OCI-LY3 (cell line): ENCODE measurements around the gene DYNC2LI1.

Source experiments
- H2AFZ ChIP-seq: fragments of 200-600, 300-600 bp; shearing (Covaris generic); 2 replicates; pipeline ENCODE4 v1.6.0; 2014; ENCODE audit warnings: antibody characterized with exemption, low read depth, low read length
- H3K27ac ChIP-seq: fragments of 200-600, 300-600 bp; sonication (generic); 2 replicates; pipeline ENCODE4 v1.5.1; 2014; ENCODE audit warnings: mild to moderate bottlenecking, low read length, moderate library complexity, mixed read lengths
- H3K27me3 ChIP-seq: fragments of 200-600, 300-600 bp; sonication (generic); 2 replicates; pipeline ENCODE4 v1.6.1; 2014; ENCODE audit warnings: low read depth, low read length, mixed read lengths
- H3K36me3 ChIP-seq: fragments of 200-600, 300-600 bp; sonication (generic); replicated peaks from 2 replicates; pipeline ENCODE3; 2014; ENCODE audit warnings: low read depth, low read length, mixed read lengths
- H3K4me1 ChIP-seq: fragments of 300-600, 200-600 bp; sonication (generic); 2 replicates; pipeline ENCODE4 v1.6.1; 2014; ENCODE audit warnings: low read length, mixed read lengths
- H3K4me2 ChIP-seq: fragments of 200-600, 300-600 bp; sonication (generic); 2 replicates; pipeline ENCODE4 v1.6.1; 2014; ENCODE audit warnings: low read length, mixed read lengths
- H3K4me3 ChIP-seq: fragments of 300-600, 200-600 bp; sonication (generic); 2 replicates; pipeline ENCODE4 v1.5.1; 2014; ENCODE audit warnings: antibody characterized with exemption, mild to moderate bottlenecking, low read length, moderate library complexity
- H3K79me2 ChIP-seq: fragments of 300-600, 200-600 bp; shearing (Covaris generic); 2 replicates; pipeline ENCODE4 v1.6.1; 2014; ENCODE audit warnings: mild to moderate bottlenecking, low read length, mixed read lengths
- H3K9ac ChIP-seq: fragments of 300-600, 200-600 bp; shearing (Covaris generic); 2 replicates; pipeline ENCODE4 v1.6.0; 2014; ENCODE audit warnings: mild to moderate bottlenecking, low read length, moderate library complexity
- H3K9me3 ChIP-seq: fragments of 200-600, 300-600 bp; shearing (Covaris generic); 2 replicates; pipeline ENCODE4 v1.6.1; 2014; ENCODE audit warnings: low read length, mixed read lengths; ENCODE audit not compliant: insufficient read depth
- H4K20me1 ChIP-seq: fragments of 200-600, 300-600 bp; sonication (generic); 2 replicates; pipeline ENCODE4 v1.6.1; 2016; ENCODE audit warnings: low read length, mixed read lengths; ENCODE audit not compliant: insufficient read depth
- EZH2phosphoT487 ChIP-seq: fragments of 200-600 bp; shearing (Covaris generic); IDR thresholded peaks from 2 replicates; pipeline ENCODE4 v1.6.1; 2018; ENCODE audit warnings: antibody characterized with exemption, mixed run types, low read depth
- TF ChIP-seq, protein P1 (sequence below): fragments of 200-600, 300-600 bp; sonication (generic); IDR thresholded peaks from 2 replicates; pipeline ENCODE4 v1.5.1; 2014; ENCODE audit warnings: antibody characterized with exemption, low read length, low read depth

Gene DYNC2LI1

DNA sequence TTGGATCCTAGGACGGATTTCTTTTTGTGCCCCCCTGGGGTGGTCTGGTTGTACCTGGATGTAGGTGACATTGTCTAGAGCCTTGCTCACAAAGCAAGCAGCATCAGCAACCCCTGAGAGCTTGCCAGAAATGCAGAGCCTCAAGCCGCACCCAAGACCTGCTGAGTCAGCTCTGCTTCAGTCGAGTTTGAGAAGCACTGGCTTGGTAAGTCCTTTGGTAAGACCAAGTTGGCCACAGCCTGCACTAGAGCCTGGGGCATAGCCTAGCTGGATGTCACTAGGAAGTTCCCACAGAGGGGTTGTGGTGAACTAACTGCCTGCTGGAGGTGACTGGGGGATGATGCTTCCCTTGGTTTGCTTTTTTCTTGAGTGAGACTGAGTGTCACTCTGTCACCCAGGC is 58.6 kb downstream of the DYNC2LI1 start:
- Histone ChIP-seq H3K36me3 (no peaks in the 10 kb centered on the region), H3K4me3 (no peak overlapping the region), H3K4me1 (no peaks in the 10 kb centered on the region), H3K27me3 (peaks cover 6% of the 10 kb centered on the region; the same call in 1 of the 2 replicates), H3K27ac (no peak overlapping the region), H3K9me3 (no peaks in the 10 kb centered on the region), H4K20me1 (no peaks in the 10 kb centered on the region), H3K9ac (no peak overlapping the region), H3K79me2 (no peaks in the 10 kb centered on the region), H3K4me2 (no peak overlapping the region), H2AFZ (no peak overlapping the region)
- no peak for TF ChIP-seq EZH2phosphoT487
- TF ChIP-seq, protein P1, sequence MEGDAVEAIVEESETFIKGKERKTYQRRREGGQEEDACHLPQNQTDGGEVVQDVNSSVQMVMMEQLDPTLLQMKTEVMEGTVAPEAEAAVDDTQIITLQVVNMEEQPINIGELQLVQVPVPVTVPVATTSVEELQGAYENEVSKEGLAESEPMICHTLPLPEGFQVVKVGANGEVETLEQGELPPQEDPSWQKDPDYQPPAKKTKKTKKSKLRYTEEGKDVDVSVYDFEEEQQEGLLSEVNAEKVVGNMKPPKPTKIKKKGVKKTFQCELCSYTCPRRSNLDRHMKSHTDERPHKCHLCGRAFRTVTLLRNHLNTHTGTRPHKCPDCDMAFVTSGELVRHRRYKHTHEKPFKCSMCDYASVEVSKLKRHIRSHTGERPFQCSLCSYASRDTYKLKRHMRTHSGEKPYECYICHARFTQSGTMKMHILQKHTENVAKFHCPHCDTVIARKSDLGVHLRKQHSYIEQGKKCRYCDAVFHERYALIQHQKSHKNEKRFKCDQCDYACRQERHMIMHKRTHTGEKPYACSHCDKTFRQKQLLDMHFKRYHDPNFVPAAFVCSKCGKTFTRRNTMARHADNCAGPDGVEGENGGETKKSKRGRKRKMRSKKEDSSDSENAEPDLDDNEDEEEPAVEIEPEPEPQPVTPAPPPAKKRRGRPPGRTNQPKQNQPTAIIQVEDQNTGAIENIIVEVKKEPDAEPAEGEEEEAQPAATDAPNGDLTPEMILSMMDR = no peak

DNA sequence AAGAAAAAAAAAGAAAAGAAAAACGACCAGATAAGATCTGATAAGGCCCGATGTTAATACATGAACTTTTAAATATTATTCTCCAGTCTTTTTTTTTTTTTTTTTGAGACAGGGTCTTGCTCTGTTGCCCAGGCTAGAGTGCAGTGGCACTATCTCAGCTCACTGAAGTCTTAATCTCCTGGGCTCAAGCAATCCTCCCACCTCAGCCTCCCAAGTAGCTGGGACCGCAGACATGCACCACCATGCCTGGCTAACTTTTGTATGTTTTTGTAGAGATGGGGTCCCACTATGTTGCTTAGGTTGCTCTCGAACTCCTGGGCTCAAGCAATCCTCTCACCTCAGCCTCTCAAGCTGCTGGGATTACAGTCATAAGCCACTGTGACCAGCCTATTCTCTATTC is 63.2 kb downstream of the DYNC2LI1 start:
- Histone ChIP-seq H2AFZ (no peak overlapping the region), H3K9me3 (no peaks in the 10 kb centered on the region), H4K20me1 (no peaks in the 10 kb centered on the region), H3K27ac (no peak overlapping the region), H3K4me1 (no peaks in the 10 kb centered on the region), H3K36me3 (no peaks in the 10 kb centered on the region), H3K4me3 (no peak overlapping the region), H3K79me2 (no peaks in the 10 kb centered on the region), H3K27me3 (no peaks in the 10 kb centered on the region), H3K9ac (no peak overlapping the region), H3K4me2 (no peak overlapping the region)
- no peak for TF ChIP-seq EZH2phosphoT487
- TF ChIP-seq, protein P1 = no peak

DNA sequence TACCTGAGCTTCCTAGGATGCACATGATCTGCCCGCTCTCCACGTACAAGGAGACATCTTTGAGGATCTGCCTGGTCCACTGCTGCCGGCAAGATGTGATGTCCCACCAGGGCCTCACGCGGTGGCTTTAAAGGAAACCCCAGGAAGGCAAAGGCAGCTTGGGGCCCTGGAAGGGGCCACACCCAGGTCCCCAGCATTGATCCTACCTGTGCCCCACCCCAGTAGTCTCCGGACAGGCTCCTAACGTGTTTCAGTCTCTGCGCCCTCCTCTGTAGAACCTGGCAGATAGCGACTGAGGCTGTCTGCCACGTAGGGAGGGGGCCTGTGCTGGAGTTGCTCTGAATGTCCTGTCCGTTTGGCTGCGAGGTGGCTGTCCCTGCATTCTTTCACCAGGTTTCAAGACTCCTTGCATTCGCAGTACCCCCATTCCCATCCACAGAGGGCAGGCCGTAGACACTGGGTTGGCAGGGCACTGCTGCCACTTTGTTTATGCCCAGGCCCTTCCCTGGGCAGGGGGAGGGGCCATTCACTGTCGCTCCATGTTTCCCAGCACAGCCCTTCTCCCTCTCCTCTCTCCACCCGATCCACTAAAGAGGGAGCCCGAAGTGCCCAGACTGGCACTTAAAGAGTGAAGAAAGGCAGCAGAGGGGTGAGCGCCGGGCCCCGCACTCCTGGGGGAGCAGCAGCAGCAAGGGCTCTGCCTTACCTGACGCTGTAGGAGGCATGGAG is 64.2 kb downstream of the DYNC2LI1 start:
- no peak overlapping the region for H3K27ac ChIP-seq

DNA sequence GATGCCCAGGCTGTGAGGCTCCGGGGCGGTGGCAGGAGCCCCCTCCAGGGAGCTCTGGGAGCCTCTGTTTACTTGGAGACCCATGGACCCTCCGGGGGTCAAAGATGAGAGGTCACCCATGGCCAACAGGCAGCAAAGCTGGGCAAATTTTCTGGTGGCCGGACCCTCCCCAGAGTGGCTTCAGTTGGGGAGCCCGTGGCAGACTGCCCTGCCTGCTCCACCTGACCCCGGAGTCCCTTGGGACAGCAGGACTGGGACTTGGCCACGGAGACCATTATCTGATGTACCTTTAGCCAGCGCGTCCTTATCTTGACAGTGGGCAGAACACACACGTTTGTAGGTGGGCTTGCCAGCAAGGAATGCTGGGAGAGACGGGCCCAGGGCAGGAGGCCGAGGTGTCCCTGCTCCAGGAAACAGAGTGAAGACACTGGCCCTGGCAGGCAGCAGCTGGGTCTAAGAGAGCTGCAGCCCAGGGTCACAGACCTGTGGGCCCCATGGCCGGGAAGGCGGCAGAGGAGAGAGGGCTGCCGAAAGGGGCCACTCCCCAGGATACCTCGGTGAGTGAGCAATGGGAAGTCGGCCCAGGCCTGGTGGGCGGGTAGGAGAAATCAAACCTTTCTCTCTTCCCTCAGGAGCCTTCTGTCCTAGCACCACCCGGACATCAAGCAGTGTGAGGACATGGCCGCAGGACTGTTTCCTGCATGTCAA is 64.9 kb downstream of the DYNC2LI1 start, which contains the start of the genes ABCG5 and ABCG8:
Gene ABCG5, minus strand, starts transcription at position 280 of the 708 bp plus-strand sequence. Its CDS starts 160 bp downstream, at position 120.
Gene ABCG8, plus strand, starts transcription at position 412 of the 708 bp plus-strand sequence. Its CDS starts 83 bp downstream, at position 495.
- no peaks in the 10 kb centered on the region for H4K20me1 ChIP-seq
- H3K27me3 ChIP-seq = no peaks in the 10 kb centered on the region
- H3K9me3 ChIP-seq = no peaks in the 10 kb centered on the region
- no peaks in the 10 kb centered on the region for H3K4me1 ChIP-seq
- H3K9ac ChIP-seq = no peak within 1 kb of the TSS
- H3K4me2 ChIP-seq = no peak within 1 kb of the TSS
- H2AFZ ChIP-seq = no peak within 1 kb of the TSS
- H3K79me2 ChIP-seq = no peaks in the 10 kb centered on the region
- TF ChIP-seq EZH2phosphoT487 = no peak
- TF ChIP-seq, protein P1 = no peak
- H3K4me3 ChIP-seq = no peak within 1 kb of the TSS
- H3K27ac ChIP-seq = no peak within 1 kb of the TSS
- H3K36me3 ChIP-seq = no peaks in the 10 kb centered on the region

More for the DNA sequence above, 64.2 kb downstream of the DYNC2LI1 start:
- no peak overlapping the region for H2AFZ ChIP-seq
- H3K4me1 ChIP-seq = no peaks in the 10 kb centered on the region
- H3K79me2 ChIP-seq = no peaks in the 10 kb centered on the region
- H3K4me3 ChIP-seq = no peak overlapping the region
- no peaks in the 10 kb centered on the region for H3K27me3 ChIP-seq
- H3K4me2 ChIP-seq = no peak overlapping the region
- no peaks in the 10 kb centered on the region for H4K20me1 ChIP-seq
- no peaks in the 10 kb centered on the region for H3K36me3 ChIP-seq
- H3K9me3 ChIP-seq = no peaks in the 10 kb centered on the region
- TF ChIP-seq, protein P1 = no peak
- TF ChIP-seq EZH2phosphoT487 = no peak
- H3K9ac ChIP-seq = no peak overlapping the region
